GM23248 (cell line): ENCODE data around the gene ZNRF2. TPM values are rescaled to one million over a fixed set of nuclear protein-coding genes. Genes with fewer than 3 reads are reported as not detected.

ENCODE experiments used
- DNase-seq: peaks from one replicate; pipeline ENCODE4 v3.0.0-alpha.2; 2015
- H2AFZ ChIP-seq: fragments of 200-600 bp; sonication (generic); 2 replicates; pipeline ENCODE4 v1.6.1; 2016; ENCODE audit warnings: antibody characterized with exemption
- H3F3A ChIP-seq: fragments of 200-600 bp; sonication (generic); 2 replicates; pipeline ENCODE4 v1.6.1; 2016; ENCODE audit warnings: mild to moderate bottlenecking, antibody characterized with exemption, mixed run types; ENCODE audit not compliant: insufficient read depth
- H3K27ac ChIP-seq: fragments of 200-600 bp; sonication (generic); 2 replicates; pipeline ENCODE4 v1.5.1; 2016; ENCODE audit warnings: mild to moderate bottlenecking
- H3K27me3 ChIP-seq: fragments of 200-600 bp; sonication (generic); replicated peaks from 2 replicates; pipeline ENCODE4 v1.6.1; 2016; ENCODE audit warnings: mild to moderate bottlenecking; ENCODE audit not compliant: insufficient read depth
- H3K36me3 ChIP-seq: fragments of 200-600 bp; sonication (generic); 2 replicates; pipeline ENCODE4 v1.6.1; 2016; ENCODE audit warnings: low read depth, mild to moderate bottlenecking
- H3K4me1 ChIP-seq: fragments of 200-600 bp; sonication (generic); 2 replicates; pipeline ENCODE4 v1.6.1; 2016; ENCODE audit warnings: mild to moderate bottlenecking; ENCODE audit not compliant: insufficient read depth
- H3K4me2 ChIP-seq: fragments of 200-600 bp; sonication (generic); one replicate; pipeline ENCODE4 v1.6.1; 2016; ENCODE audit warnings: mild to moderate bottlenecking; ENCODE audit not compliant: unreplicated experiment
- H3K4me3 ChIP-seq: fragments of 200-600 bp; sonication (generic); 2 replicates; pipeline ENCODE4 v1.5.1; 2016; ENCODE audit warnings: mild to moderate bottlenecking
- H3K79me2 ChIP-seq: fragments of 200-600 bp; sonication (generic); 2 replicates; pipeline ENCODE4 v1.6.1; 2016; ENCODE audit warnings: mild to moderate bottlenecking; ENCODE audit not compliant: insufficient read depth
- H3K9ac ChIP-seq: fragments of 200-600 bp; sonication (generic); 2 replicates; pipeline ENCODE4 v1.6.1; 2016; ENCODE audit warnings: mild to moderate bottlenecking
- H3K9me2 ChIP-seq: fragments of 200-600 bp; sonication (generic); 2 replicates; pipeline ENCODE4 v1.6.1; 2016; ENCODE audit warnings: mixed run types, mild to moderate bottlenecking, moderate library complexity; ENCODE audit not compliant: insufficient read depth
- H3K9me3 ChIP-seq: fragments of 200-600 bp; sonication (generic); one replicate; pipeline ENCODE4 v1.6.1; 2017; ENCODE audit warnings: low read depth
- H4K20me1 ChIP-seq: fragments of 200-600 bp; sonication (generic); 2 replicates; pipeline ENCODE4 v1.6.0; 2016; ENCODE audit not compliant: insufficient read depth
- EZH2 ChIP-seq: fragments of 200-600 bp; sonication (generic); IDR thresholded peaks from 2 replicates; pipeline ENCODE4 v1.6.1; 2018; ENCODE audit warnings: antibody characterized with exemption, mild to moderate bottlenecking; ENCODE audit not compliant: insufficient read depth, poor library complexity, severe bottlenecking
- EZH2phosphoT487 ChIP-seq: fragments of 200-600 bp; sonication (generic); IDR thresholded peaks from 2 replicates; pipeline ENCODE4 v1.6.1; 2018; ENCODE audit warnings: antibody characterized with exemption, moderate library complexity, mild to moderate bottlenecking, low read depth; ENCODE audit not compliant: insufficient read depth
- WGBS, 2 experiments: methylation state at CpG; one replicate each; pipeline ENCODE4 v1.1.6; 2015 to 2017; ENCODE audit warnings: low lambda C conversion rate in 2 of 2, low coverage in 1 of 2; ENCODE audit errors: missing lambda C conversion rate in 2 of 2; 5-methylcytosine and 5-hydroxymethylcytosine counted together
- in situ Hi-C: fragments of 300-500 bp; cut with MboI; formaldehyde crosslinking; loops from 2 replicates; pipeline ENCODE4 v1.15.0; 2020
- polyA plus RNA-seq: library from polyadenylated mRNA; unstranded; fragments of >200 nt; fragmentation: Nextera tagmentation; extraction: Ambion mirVana; gene quantifications from 2 replicates; pipeline ENCODE4 v1.2.1, GENCODE V29; 2016
- total RNA-seq: library from RNA; depleted of rRNA; stranded (reverse); fragments of >200 nt; shearing (Covaris generic); gene quantifications from 2 replicates; pipeline ENCODE4 v1.2.3, GENCODE V29; 2014

Gene ZNRF2
- total and polyA plus RNA-seq, 2 experiments from 2014 or later = 0.25 to 6.5 TPM

DNA sequence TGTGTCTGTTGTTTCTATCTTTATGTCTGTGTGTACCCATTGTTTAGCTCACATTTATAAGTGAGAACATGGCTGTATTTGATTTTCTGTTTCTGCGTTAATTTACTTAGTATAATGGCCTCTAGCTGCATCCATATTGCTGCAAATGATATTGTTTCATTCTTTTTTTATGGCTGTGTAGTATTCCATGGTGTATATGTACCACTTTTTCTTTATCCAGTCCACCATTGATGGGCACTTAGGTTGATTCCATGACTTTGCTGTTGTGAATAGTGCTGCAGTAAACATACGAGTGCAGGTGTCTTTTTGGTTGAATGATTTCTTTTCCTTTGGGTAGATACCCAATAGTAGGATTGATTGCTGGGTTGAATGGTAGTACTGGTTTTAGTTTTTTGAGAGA is 48.2 kb downstream of the ZNRF2 start:
- Histone ChIP-seq H3K36me3 (no peaks in the 10 kb centered on the region), H4K20me1 (no peaks in the 10 kb centered on the region), H3K4me1 (no peaks in the 10 kb centered on the region), H3K9ac (no peak overlapping the region), H3K4me3 (no peak overlapping the region), H3K79me2 (no peaks in the 10 kb centered on the region), H3K27ac (no peak overlapping the region), H2AFZ (no peak overlapping the region), H3K4me2 (no peak overlapping the region), H3K27me3 (no peaks in the 10 kb centered on the region), H3F3A (no peaks in the 10 kb centered on the region), H3K9me3 (no peaks in the 10 kb centered on the region), H3K9me2 (no peaks in the 10 kb centered on the region)
- 86 to 90% methylated on average over 2 of the region's 2 CpGs for WGBS, 2 experiments
- no peak for TF ChIP-seq EZH2
- no peak for TF ChIP-seq EZH2phosphoT487
- no peak for DNase-seq
- in situ Hi-C loops = no loop called here

DNA sequence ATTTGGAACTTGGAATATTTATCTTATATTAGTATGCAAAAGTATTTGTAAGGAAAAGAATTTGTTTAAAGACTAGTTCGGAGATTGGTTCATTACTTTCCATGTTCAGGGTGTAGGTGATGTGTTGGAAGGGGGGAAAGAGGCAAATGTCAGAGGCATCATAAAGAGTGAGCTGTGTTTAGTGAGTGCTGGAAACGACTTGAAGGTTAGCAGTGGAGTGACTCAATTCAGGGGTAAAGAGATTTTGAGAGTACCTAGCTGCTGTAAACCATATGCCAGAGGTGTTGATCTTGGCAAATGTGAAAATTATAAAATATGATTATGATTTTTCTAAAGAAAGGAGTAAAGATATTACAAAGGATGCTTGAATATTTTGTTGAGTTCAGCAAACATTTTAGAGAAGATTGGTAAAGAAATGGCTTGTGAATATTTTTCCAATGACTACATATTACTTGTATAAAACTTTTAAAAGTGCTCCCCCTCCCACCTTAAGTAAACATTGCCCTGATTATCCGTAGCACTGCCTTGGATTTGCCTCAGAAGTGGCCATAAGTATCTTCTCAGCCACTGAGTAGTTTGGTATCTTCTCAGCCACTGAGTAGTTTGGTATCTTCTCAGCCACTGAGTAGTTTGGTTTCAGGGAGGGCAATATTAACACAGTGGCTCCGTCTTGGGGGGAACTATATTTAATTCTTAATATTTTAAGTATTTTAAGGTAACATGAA is 51.5 kb downstream of the ZNRF2 start:
- Histone ChIP-seq H3K9me3 (no peaks in the 10 kb centered on the region), H3K79me2 (peaks cover 8% of the 10 kb centered on the region; the same call in 1 of the 2 replicates), H4K20me1 (no peaks in the 10 kb centered on the region), H3F3A (no peaks in the 10 kb centered on the region), H2AFZ (no peak overlapping the region), H3K9ac (no peak overlapping the region), H3K4me1 (no peaks in the 10 kb centered on the region), H3K9me2 (no peaks in the 10 kb centered on the region), H3K27me3 (no peaks in the 10 kb centered on the region), H3K4me2 (no peak overlapping the region), H3K36me3 (no peaks in the 10 kb centered on the region), H3K4me3 (no peak overlapping the region), H3K27ac (no peak overlapping the region)
- no peak for TF ChIP-seq EZH2
- TF ChIP-seq EZH2phosphoT487 = no peak
- no peak for DNase-seq
- WGBS, 2 experiments = 87 to 88% methylated on average over 4 of the region's 4 CpGs
- in situ Hi-C loops = no loop called here

DNA sequence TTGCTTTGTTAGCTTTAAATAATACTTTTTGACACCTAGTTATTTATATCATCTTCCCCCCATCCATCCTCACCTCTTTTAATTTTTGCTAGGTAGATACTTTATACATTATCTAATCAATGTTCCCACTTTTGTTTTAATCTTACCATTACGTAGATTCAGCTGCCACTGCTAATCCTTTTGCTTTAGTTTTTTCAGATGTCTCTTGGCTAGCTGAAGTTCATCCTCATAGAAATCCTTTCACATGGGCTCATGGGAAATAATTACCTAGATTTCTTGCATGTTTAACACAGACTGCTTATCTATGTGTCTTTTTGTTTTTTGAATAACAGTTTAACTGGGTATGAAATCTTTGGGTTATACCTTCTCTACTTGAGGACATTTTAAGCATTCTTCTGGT is 60.1 kb downstream of the ZNRF2 start:
- no peaks in the 10 kb centered on the region for H3K27me3 ChIP-seq
- no peaks in the 10 kb centered on the region for H4K20me1 ChIP-seq
- no peak for TF ChIP-seq EZH2phosphoT487
- no peak for TF ChIP-seq EZH2
- no peak overlapping the region for H3K9ac ChIP-seq
- H3K79me2 ChIP-seq = peaks cover 35% of the 10 kb centered on the region; the same call in 1 of the 2 replicates
- WGBS, 2 experiments = 90 to 100% methylated on average over 1 of the region's 1 CpG
- no peak overlapping the region for H2AFZ ChIP-seq
- peaks cover 19% of the 10 kb centered on the region for H3K4me1 ChIP-seq
- H3K36me3 ChIP-seq = no peaks in the 10 kb centered on the region
- H3K9me3 ChIP-seq = no peaks in the 10 kb centered on the region
- H3F3A ChIP-seq = peaks cover 17% of the 10 kb centered on the region
- H3K4me3 ChIP-seq = no peak overlapping the region
- no peak overlapping the region for H3K4me2 ChIP-seq
- H3K9me2 ChIP-seq = no peaks in the 10 kb centered on the region
- H3K27ac ChIP-seq = no peak overlapping the region
- DNase-seq = no peak
- in situ Hi-C loops = no loop called here

DNA sequence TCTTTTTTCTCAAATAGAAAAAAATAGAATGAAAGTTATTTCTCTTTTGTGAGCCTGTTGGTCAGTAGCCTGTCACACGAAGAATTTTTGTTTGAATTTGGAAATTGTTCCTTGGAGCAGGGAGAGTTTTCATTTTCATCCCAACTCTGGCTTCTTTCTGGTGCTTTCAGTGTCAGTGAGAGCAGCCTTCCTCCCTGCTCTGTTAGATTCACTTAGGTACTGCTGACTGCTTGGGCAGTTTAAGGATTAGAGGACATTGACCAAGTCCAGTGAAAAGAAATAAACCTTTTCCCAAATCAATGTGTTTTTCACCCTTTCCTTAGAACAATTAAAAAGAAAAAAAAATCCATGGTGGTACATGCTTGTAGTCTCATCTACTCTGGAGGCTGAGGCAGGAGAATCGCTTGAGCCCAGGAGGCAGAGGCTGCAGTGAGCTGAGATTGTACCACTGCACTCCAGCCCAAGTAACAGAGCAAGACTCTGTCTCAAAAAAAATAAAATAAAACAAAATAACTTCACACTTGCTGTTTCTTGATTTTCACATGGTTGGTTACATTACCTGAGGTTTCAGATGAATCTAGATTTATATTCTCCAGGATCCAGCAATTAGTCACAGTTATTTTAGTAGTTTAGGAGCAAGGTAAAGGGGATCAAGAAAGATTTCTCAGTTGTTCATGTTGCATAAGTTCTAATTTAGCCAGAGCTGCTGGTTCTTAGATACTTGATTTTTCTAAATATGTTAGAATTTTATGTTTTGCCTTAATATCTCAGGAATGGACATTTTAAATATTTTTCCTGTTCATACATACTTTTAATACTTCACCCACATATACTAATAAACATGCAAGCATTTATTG is 63.1 kb downstream of the ZNRF2 start:
- Histone ChIP-seq H3K4me3 (peak overlapping the region; percentile 53; the same call in 1 of the 2 replicates), H3K9ac (peak overlapping the region; percentile 26; the same call in 1 of the 2 replicates), H3K36me3 (no peaks in the 10 kb centered on the region), H4K20me1 (no peaks in the 10 kb centered on the region), H3K9me3 (no peaks in the 10 kb centered on the region), H3K4me2 (peak overlapping the region; percentile 74), H3K4me1 (peaks cover 19% of the 10 kb centered on the region), H3K9me2 (no peaks in the 10 kb centered on the region), H3K27ac (peak overlapping the region; percentile 72), H3F3A (peaks cover 17% of the 10 kb centered on the region), H2AFZ (peak overlapping the region; percentile 55), H3K79me2 (peaks cover 30% of the 10 kb centered on the region; the same call in 1 of the 2 replicates), H3K27me3 (no peaks in the 10 kb centered on the region)
- in situ Hi-C loops = no loop called here
- 73 to 75% methylated on average over 2 of the region's 2 CpGs for WGBS, 2 experiments
- no peak for TF ChIP-seq EZH2
- TF ChIP-seq EZH2phosphoT487 = no peak
- no peak for DNase-seq
